22Rv1 (cell line): Measurements from ENCODE around the gene CAPZB.

Source experiments
- H3K27ac ChIP-seq: fragments of 450-650 bp; 2 replicates; pipeline ENCODE4 v1.5.1; 2017
- CTCF ChIP-seq: fragments of 450-650 bp; IDR thresholded peaks from 2 replicates; pipeline ENCODE4 v1.5.1; 2017; ENCODE audit warnings: mild to moderate bottlenecking
- ZFX ChIP-seq: fragments of 450-650 bp; IDR thresholded peaks from 2 replicates; pipeline ENCODE4 v1.6.1; 2017; ENCODE audit warnings: antibody characterized with exemption, borderline replicate concordance

CAPZB gene

GRCh38 chr1:19354531-19354981 lies 130.8 kb downstream of the CAPZB start:
- H3K27ac ChIP-seq = no peak overlapping the region
- no peak for TF ChIP-seq CTCF
- no peak for TF ChIP-seq ZFX

DNA sequence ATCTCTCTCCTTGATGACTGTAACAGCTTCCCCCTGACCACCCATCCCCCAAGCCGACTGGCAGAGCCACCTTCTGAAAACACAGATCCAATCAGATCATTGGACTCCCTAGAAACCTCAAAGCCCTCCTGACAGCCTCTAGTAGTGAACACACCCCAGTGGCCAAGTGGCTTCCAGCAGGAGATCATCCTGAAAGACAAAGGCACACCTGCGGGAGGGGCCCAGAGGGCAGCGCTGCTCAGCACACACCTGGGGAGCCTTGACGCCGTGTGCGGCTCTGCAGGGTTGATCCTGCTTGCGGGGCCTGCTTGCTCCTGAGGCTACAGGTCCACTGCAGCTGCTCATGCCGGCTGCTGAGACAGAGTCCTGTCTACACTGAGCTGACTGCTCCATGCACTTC lies 131.7 kb downstream of the CAPZB start:
- H3K27ac ChIP-seq = no peak overlapping the region
- TF ChIP-seq ZFX (no peak), CTCF (no peak)

DNA sequence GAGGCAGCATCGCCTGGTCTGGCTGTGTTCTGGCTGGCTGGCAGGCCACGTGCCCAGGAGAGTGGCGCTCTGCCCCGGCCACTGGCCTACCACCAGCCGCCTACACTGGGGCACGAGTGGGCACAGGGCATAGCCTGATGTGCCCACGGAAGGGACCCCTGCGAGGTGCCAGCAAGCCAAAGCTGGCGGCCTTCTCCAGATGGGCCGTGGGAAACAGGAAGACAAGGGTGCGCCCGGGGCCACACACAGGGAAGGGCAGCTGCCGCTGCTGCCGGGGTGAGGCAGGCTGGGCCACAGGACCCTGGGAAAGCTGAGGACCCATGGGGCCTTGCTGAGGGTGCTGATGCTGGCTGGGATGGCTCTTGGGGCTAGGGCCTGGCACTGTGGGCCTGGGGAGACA lies 132.5 kb downstream of the CAPZB start:
- H3K27ac ChIP-seq = no peak overlapping the region
- TF ChIP-seq ZFX (no peak), CTCF (no peak)

- TF ChIP-seq ZFX = no peak
- TF ChIP-seq CTCF = no peak
- no peak overlapping the region for H3K27ac ChIP-seq
Observed at GRCh38 chr1:19351873-19352272, 133.5 kb downstream of the CAPZB start.

GRCh38 chr1:19350566-19350965 lies 134.8 kb downstream of the CAPZB start:
- no peak overlapping the region for H3K27ac ChIP-seq
- TF ChIP-seq CTCF = no peak
- TF ChIP-seq ZFX = no peak

- TF ChIP-seq ZFX (no peak), CTCF (no peak)
- no peak overlapping the region for H3K27ac ChIP-seq
Observed at GRCh38 chr1:19349999-19350398, 135.3 kb downstream of the CAPZB start.

GRCh38 chr1:19348441-19349198 lies 136.7 kb downstream of the CAPZB start:
- no peak overlapping the region for H3K27ac ChIP-seq
- no peak for TF ChIP-seq ZFX

DNA sequence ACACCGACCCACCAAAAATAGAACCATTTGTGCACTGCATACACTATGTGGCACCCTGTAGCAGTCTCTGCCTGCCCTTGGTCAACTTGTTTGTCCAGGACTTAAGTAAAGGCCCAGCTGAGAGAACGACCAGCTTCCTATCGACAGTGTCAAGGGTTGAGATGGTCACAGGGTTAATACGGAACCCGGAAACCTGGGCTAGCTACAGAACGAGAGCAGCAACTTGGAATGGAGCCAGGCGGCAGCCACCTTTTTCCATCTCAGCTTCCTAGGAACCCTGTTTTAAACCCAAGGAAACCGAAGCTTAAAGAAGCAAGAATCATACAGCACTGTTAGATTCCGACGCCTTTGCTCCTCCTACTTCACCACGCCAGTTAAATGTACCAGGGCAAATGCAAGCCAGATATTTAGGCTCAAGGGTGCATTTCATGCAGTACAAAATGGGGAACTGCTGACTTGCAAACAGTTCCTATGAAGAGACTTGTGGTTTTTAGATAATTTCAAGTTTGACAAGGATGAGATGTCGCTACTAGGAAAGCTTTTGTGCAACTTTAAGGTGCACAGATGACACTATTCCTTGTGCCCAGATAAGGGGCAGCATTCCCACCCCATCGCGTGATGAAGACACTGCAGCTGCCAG lies 137.7 kb downstream of the CAPZB start:
- no peak overlapping the region for H3K27ac ChIP-seq
- TF ChIP-seq ZFX (no peak), CTCF (no peak)
